ENCODE measurements around the gene POLD3.

Gene POLD3

GRCh38 chr11:74644081-74644480 lies 51.7 kb downstream of the POLD3 start:
- no peak overlapping the region for H3K4me3 ChIP-seq (ENCODE audit: low read depth, low read length)
- DNase-seq (ENCODE audit: low read depth), result no peak
- TF ChIP-seq, protein P1, sequence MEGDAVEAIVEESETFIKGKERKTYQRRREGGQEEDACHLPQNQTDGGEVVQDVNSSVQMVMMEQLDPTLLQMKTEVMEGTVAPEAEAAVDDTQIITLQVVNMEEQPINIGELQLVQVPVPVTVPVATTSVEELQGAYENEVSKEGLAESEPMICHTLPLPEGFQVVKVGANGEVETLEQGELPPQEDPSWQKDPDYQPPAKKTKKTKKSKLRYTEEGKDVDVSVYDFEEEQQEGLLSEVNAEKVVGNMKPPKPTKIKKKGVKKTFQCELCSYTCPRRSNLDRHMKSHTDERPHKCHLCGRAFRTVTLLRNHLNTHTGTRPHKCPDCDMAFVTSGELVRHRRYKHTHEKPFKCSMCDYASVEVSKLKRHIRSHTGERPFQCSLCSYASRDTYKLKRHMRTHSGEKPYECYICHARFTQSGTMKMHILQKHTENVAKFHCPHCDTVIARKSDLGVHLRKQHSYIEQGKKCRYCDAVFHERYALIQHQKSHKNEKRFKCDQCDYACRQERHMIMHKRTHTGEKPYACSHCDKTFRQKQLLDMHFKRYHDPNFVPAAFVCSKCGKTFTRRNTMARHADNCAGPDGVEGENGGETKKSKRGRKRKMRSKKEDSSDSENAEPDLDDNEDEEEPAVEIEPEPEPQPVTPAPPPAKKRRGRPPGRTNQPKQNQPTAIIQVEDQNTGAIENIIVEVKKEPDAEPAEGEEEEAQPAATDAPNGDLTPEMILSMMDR (IDR thresholded peaks at IDR 0.05; ENCODE audit: low read depth, low read length, missing control alignments), result no peak

GRCh38 chr11:74646215-74646614 lies 53.8 kb downstream of the POLD3 start:
- H3K4me3 ChIP-seq (ENCODE audit: low read depth, low read length), result no peak overlapping the region
- TF ChIP-seq, protein P1 (IDR thresholded peaks at IDR 0.05; ENCODE audit: low read depth, low read length, missing control alignments), result no peak
- no peak for DNase-seq (ENCODE audit: low read depth)

- no peak for DNase-seq (ENCODE audit: low read depth)
- H3K4me3 ChIP-seq (ENCODE audit: low read depth, low read length), result no peak overlapping the region
- TF ChIP-seq, protein P1 (IDR thresholded peaks at IDR 0.05; ENCODE audit: low read depth, low read length, missing control alignments), result no peak
Measured at GRCh38 chr11:74646954-74647353, 54.6 kb downstream of the POLD3 start.

- no peak for DNase-seq (ENCODE audit: low read depth)
- TF ChIP-seq, protein P1 (IDR thresholded peaks at IDR 0.05; ENCODE audit: low read depth, low read length, missing control alignments), result no peak
- no peak overlapping the region for H3K4me3 ChIP-seq (ENCODE audit: low read depth, low read length)
Measured at GRCh38 chr11:74647404-74647803, 55.0 kb downstream of the POLD3 start.

- TF ChIP-seq, protein P1 (IDR thresholded peaks at IDR 0.05; ENCODE audit: low read depth, low read length, missing control alignments), result no peak
- no peak for DNase-seq (ENCODE audit: low read depth)
- no peak overlapping the region for H3K4me3 ChIP-seq (ENCODE audit: low read depth, low read length)
Measured at GRCh38 chr11:74647831-74648230, 55.4 kb downstream of the POLD3 start.

DNA sequence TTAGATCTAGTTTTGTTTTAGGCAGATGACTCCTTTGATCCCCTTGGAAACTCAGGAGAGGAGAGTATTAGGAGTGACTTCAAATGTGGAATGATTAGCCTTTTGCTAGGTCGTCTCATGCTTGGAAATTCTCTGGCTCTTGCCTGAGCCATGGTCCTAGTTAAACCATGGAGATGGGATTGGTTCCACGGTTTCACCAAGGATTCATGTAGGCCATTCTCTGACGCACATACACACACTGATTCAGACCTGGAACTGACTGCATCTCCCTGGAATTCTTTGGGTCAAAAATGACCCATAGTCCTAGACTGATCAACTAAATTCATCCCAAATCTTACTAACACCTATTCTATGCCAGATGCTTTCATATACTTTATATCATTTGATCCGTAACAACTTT lies 56.5 kb downstream of the POLD3 start:
- no peak for DNase-seq (ENCODE audit: low read depth)
- TF ChIP-seq, protein P1 (IDR thresholded peaks at IDR 0.05; ENCODE audit: low read depth, low read length, missing control alignments), result no peak
- no peak overlapping the region for H3K4me3 ChIP-seq (ENCODE audit: low read depth, low read length)

GRCh38 chr11:74650498-74650897 lies 58.1 kb downstream of the POLD3 start:
- no peak for DNase-seq (ENCODE audit: low read depth)
- H3K4me3 ChIP-seq (ENCODE audit: low read depth, low read length), result no peak overlapping the region
- TF ChIP-seq, protein P1 (IDR thresholded peaks at IDR 0.05; ENCODE audit: low read depth, low read length, missing control alignments), result no peak

All from GM12864 (cell line).